Adrenal gland (tissue), 12 donors: ENCODE data around the gene SLC39A9. TPM values are rescaled to one million over a fixed set of nuclear protein-coding genes. Genes with fewer than 3 reads are reported as not detected.

ENCODE experiments used
- DNase-seq, 7 donors: peaks; one replicate each; pipeline ENCODE4 v3.0.0-alpha.2; 2019 to 2020
- H3K27ac ChIP-seq, 5 donors: fragments of 200-600 bp; sonication (generic) in 4 of 5; 1 replicate in 3 of 5; 2 replicates in 2 of 5; pipeline versions ENCODE4 v1.5.1 to v1.8.0; 2016 to 2020; ENCODE audit warnings: mild to moderate bottlenecking in 1 of 5
- H3K27me3 ChIP-seq: fragments of 200-600 bp; 2 replicates; pipeline ENCODE4 v1.8.0; 2021
- H3K36me3 ChIP-seq, 2 donors: fragments of 200-600 bp; replicated peaks in 1 of 2; 1 replicate in 1 of 2; 2 replicates in 1 of 2; pipeline versions ENCODE4 v1.5.1 to v1.8.0; 2018 to 2022
- H3K4me1 ChIP-seq, 2 donors: fragments of 200-600 bp; replicated peaks in 1 of 2; 1 replicate in 1 of 2; 2 replicates in 1 of 2; pipeline versions ENCODE4 v1.5.1 to v1.8.0; 2018 to 2021
- H3K4me3 ChIP-seq, 4 donors: fragments of 200-600 bp; sonication (generic) in 3 of 4; one replicate each; pipeline ENCODE4 v1.5.1; 2016 to 2018
- H3K9me3 ChIP-seq, 3 donors: fragments of 200-600 bp; sonication (generic) in 1 of 3; replicated peaks in 1 of 3; 1 replicate in 2 of 3; 2 replicates in 1 of 3; pipeline versions ENCODE4 v1.5.1 to v1.8.0; 2016 to 2021
- POLR2A ChIP-seq, 2 donors: fragments of 450-650 bp; IDR thresholded peaks; one replicate each; pipeline ENCODE4 v1.6.1; 2017; ENCODE audit warnings: antibody characterized with exemption in 2 of 2, mild to moderate bottlenecking in 2 of 2, moderate library complexity in 1 of 2
- WGBS, 4 donors: extraction: QIAGEN DNeasy Blood & Tissue Kit in 2 of 4; methylation state at CpG; one replicate each; pipeline versions ENCODE4 v1.1.5 to v1.1.7; 2013 to 2017; 5-methylcytosine and 5-hydroxymethylcytosine counted together
- intact Hi-C, 2 donors: fragments of 100-400 bp; cut with DNase I; formaldehyde crosslinking; loops; one replicate each; pipeline versions ENCODE4 v1.14.1 to v1.15.0; 2022 to 2023
- polyA plus RNA-seq, 3 donors: library from polyadenylated mRNA; stranded (reverse); fragments of 200-250 nt in 2 of 3; fragments of 350-450 nt in 1 of 3; fragmentation: Illumina TruSeq in 1 of 3; extraction: RNeasy Lipid Tissue Mini Kit (QIAGEN cat#74804) in 1 of 3; gene quantifications; one replicate each; pipeline ENCODE4 v1.2.3, GENCODE V29; 2013 to 2014
- total RNA-seq, 9 donors: library from RNA; depleted of rRNA in 4 of 9; stranded (reverse); fragments of >200 nt in 4 of 9; fragments of 120-200 nt in 1 of 9; fragmentation: NEBNext Ultra II Directional in 1 of 9; extraction: Animal tissue kit (Norgen Biotek cat#: 25700) in 1 of 9; gene quantifications; one replicate each; pipeline versions ENCODE4 v1.1.0 to v1.2.4, GENCODE V29; 2013 to 2023
- TF ChIP-seq, protein P1 (sequence below), 6 experiments: fragments of 450-650 bp in 4 of 6; fragments of 200-600 bp in 2 of 6; sonication (generic) in 1 of 6; IDR thresholded peaks; 1 replicate in 5 of 6; 2 replicates in 1 of 6; pipeline versions ENCODE4 v1.5.1 to v1.8.0; 2016 to 2021; ENCODE audit warnings: antibody characterized with exemption in 6 of 6, mild to moderate bottlenecking in 2 of 6, moderate library complexity in 1 of 6
- donor health status: healthy with polysubstance abuse.
- donor health status: Bipolar disorder and iron deficiency.
- donor health status: DM: yes; HTN: yes; CAD: no.
- donor health status: DM: no; HTN: no; CAD: no.
- donor health status: DM: no; HTN: no; CAD: no.
- donor health status: DM: yes; HTN: yes; CAD: no.

SLC39A9 gene
- total and polyA plus RNA-seq, 12 donors, result 17.7 to 130 (median 72.5) TPM

DNA sequence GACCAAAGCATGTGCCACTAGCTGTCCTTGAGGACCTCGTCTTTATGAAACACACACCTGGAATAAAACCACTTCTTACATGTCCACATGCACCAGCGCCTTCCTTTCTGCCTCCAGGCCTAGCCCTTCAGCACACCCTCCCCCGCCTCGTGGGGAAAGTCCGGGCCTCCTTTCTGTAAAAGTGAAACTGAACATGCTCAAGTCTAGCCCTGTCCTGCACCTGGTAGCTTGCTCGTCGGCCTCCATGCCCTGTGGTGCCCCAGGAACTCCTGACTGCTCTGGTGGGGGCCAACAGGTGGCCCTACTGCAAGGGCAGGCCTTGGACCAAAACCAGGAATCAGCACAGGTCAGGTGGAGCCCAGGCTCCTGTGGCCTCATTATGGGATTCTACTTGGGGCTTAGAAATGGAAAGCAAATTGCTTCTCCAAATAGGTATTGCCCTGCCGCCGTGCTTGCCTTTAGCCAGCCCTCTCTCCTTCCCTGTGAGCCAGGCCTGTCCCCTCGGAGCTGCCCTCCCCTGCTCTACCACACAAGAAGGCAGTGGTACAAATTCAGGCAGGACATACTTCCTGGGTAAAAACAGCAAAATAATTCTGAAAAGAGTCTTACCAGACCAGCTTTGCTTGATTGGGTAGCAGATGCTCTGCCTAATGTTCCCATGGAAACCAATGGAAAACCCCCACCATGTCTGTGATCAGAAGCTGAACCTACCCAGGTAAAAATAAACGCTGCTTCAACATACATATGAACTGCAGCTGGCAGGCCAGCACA, 43.9 kb upstream of the SLC39A9 start:
- H3K4me3 ChIP-seq, result no peak overlapping the region
- H3K36me3 ChIP-seq, result no peaks in the 10 kb centered on the region
- TF ChIP-seq, protein P1, sequence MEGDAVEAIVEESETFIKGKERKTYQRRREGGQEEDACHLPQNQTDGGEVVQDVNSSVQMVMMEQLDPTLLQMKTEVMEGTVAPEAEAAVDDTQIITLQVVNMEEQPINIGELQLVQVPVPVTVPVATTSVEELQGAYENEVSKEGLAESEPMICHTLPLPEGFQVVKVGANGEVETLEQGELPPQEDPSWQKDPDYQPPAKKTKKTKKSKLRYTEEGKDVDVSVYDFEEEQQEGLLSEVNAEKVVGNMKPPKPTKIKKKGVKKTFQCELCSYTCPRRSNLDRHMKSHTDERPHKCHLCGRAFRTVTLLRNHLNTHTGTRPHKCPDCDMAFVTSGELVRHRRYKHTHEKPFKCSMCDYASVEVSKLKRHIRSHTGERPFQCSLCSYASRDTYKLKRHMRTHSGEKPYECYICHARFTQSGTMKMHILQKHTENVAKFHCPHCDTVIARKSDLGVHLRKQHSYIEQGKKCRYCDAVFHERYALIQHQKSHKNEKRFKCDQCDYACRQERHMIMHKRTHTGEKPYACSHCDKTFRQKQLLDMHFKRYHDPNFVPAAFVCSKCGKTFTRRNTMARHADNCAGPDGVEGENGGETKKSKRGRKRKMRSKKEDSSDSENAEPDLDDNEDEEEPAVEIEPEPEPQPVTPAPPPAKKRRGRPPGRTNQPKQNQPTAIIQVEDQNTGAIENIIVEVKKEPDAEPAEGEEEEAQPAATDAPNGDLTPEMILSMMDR (IDR thresholded peaks at IDR 0.05), result no peak
- TF ChIP-seq POLR2A (IDR thresholded peaks at IDR 0.05), result no peak
- peaks cover 0 to 10% of the 10 kb centered on the region in 2 donors for H3K4me1 ChIP-seq
- H3K9me3 ChIP-seq, result no peaks in the 10 kb centered on the region
- DNase-seq, result no peak
- intact Hi-C loops, result loop anchor here in 1 of 2 donors (5.0 kb wide), 1 partner anchor 112 kb away; no protein-coding TSS in a partner anchor
- H3K27ac ChIP-seq, result peak overlapping the region in 1 of 5 donors; percentile 3
- no peaks in the 10 kb centered on the region for H3K27me3 ChIP-seq
- WGBS, 4 donors, result 81 to 90% (median 90%) methylated on average over 8 to 11 of the region's 11 CpGs

DNA sequence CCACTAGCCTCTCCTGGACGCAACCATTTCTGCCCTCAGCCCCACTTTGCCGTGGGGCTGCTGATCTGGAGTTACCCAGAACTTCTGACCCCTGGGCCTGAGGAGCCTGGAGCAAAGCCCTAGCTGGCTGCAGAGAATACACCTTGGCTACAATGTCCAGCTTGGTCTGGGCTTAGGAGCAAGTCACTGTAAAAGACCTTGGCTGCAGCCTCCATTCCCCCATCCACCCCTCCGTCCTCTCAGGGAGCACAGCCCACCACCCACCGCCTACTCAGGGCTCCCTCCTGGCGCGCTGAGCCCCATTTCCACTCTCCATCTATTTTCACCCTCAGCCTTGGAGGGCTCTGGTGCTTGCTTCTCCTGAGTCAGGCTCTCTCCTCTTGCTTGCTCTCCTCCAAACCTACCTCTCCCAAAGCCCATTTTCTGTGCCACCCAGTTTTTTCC, 43.3 kb upstream of the SLC39A9 start:
- intact Hi-C loops, result loop anchor here in 1 of 2 donors (5.0 kb wide), 1 partner anchor 113 kb away; no protein-coding TSS in a partner anchor

DNA sequence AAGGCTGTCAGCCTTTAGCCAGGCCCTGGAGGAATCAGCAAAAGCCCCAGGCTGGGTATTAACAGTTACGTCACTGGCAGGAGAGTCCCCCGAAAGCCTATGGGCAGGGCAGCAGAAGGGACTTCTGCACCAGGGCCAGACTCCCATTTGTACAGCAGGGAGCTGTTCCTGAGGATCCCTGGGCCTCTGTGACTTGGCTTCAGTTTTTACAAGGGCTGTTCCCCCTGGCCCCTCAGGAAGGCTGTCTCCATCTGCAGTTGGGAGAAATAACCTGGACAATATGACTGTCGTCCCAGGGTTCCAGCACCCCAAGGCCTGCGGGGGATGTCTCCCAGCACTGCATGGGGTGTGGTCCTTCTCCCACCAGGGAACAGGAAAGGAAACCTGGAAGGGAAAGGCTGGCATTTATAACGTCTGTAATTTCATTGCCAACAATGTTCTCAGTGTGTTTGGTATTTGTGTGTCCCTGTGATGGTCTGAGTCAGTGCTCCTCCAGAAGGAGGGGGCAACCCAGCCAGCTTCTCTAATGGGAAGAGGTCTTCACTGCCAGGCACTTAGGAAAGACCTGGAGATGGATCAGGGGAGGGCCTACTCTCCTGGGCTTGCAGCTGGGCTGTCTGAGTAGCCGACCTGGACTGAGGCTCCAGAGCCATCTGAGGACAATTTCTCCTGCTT, 42.7 kb upstream of the SLC39A9 start:
- peak overlapping the region in 1 of 5 donors; percentile 34 for H3K27ac ChIP-seq
- H3K27me3 ChIP-seq, result no peaks in the 10 kb centered on the region
- H3K9me3 ChIP-seq, result no peaks in the 10 kb centered on the region
- no peak overlapping the region for H3K4me3 ChIP-seq
- DNase-seq, result peak in 3 of 7 donors; percentile 24 to 47 (median 29)
- TF ChIP-seq, protein P1 (IDR thresholded peaks at IDR 0.05), result no peak
- no peak for TF ChIP-seq POLR2A (IDR thresholded peaks at IDR 0.05)
- WGBS, 4 donors, result 59 to 68% (median 67%) methylated on average over 3 to 6 of the region's 6 CpGs
- H3K4me1 ChIP-seq, result peaks cover 0 to 10% of the 10 kb centered on the region in 2 donors
- H3K36me3 ChIP-seq, result no peaks in the 10 kb centered on the region
- intact Hi-C loops, result loop anchor here in 1 of 2 donors (5.0 kb wide), 1 partner anchor 113 kb away; no protein-coding TSS in a partner anchor

More for the DNA sequence above, 43.3 kb upstream of the SLC39A9 start:
- H3K4me3 ChIP-seq, result no peak overlapping the region
- no peak for DNase-seq
- no peaks in the 10 kb centered on the region for H3K9me3 ChIP-seq
- TF ChIP-seq, protein P1 (IDR thresholded peaks at IDR 0.05), result no peak
- no peak for TF ChIP-seq POLR2A (IDR thresholded peaks at IDR 0.05)
- no peaks in the 10 kb centered on the region for H3K36me3 ChIP-seq
- H3K4me1 ChIP-seq, result peaks cover 0 to 10% of the 10 kb centered on the region in 2 donors
- no peaks in the 10 kb centered on the region for H3K27me3 ChIP-seq
- H3K27ac ChIP-seq, result peak overlapping the region in 1 of 5 donors; percentile 34
- WGBS, 4 donors, result 94 to 97% (median 95%) methylated on average over 6 of the region's 6 CpGs

DNA sequence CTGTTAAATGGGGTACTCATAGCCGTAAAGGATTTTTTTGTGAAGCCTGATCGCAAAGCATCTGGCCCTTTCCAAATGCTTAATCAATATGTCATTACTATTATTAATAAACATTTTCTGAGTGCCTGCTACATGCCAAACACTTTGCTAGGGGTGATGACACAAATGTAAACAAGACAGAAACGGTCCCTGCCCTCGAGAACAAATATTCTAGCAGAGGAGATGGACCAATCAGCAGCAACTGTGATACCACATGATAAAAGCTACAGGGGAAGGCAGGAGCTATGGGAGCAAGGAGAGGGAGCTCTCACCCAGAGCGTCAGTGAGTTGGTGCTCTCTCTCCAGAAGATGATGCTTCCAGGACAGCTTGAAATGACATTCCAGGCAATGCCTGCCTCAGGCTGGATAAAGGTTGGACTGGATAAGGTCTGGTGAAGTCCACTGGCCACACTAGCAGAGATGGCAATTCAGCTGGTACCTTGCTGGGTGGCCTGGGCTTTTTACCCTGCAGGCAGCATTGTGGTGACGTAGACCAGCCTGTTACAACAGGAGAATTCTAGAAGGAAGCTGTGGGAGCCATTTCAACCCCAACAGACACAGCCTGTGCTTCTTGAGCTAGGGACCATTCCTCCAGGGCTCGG, 41.5 kb upstream of the SLC39A9 start:
- no peaks in the 10 kb centered on the region for H3K9me3 ChIP-seq
- H3K27me3 ChIP-seq, result no peaks in the 10 kb centered on the region
- H3K27ac ChIP-seq, result no peak overlapping the region
- H3K36me3 ChIP-seq, result no peaks in the 10 kb centered on the region
- 84 to 90% (median 87%) methylated on average over 6 to 7 of the region's 7 CpGs for WGBS, 4 donors
- no peak for TF ChIP-seq POLR2A (IDR thresholded peaks at IDR 0.05)
- TF ChIP-seq, protein P1 (IDR thresholded peaks at IDR 0.05), result no peak
- DNase-seq, result no peak
- H3K4me1 ChIP-seq, result peaks cover 0 to 10% of the 10 kb centered on the region in 2 donors
- no peak overlapping the region for H3K4me3 ChIP-seq
- intact Hi-C loops, result loop anchor here in 1 of 2 donors (5.0 kb wide), 1 partner anchor 115 kb away; no protein-coding TSS in a partner anchor
